ENCODE measurements around the gene TARS1. TPM values are rescaled to one million over a fixed set of nuclear protein-coding genes. Genes with fewer than 3 reads are reported as not detected.
A peak's percentile ranks its signal among the peaks of the same experiment; 100 is the strongest.

TARS1 gene
- total RNA-seq, 1 donor from 2014 or later = 163 TPM

DNA sequence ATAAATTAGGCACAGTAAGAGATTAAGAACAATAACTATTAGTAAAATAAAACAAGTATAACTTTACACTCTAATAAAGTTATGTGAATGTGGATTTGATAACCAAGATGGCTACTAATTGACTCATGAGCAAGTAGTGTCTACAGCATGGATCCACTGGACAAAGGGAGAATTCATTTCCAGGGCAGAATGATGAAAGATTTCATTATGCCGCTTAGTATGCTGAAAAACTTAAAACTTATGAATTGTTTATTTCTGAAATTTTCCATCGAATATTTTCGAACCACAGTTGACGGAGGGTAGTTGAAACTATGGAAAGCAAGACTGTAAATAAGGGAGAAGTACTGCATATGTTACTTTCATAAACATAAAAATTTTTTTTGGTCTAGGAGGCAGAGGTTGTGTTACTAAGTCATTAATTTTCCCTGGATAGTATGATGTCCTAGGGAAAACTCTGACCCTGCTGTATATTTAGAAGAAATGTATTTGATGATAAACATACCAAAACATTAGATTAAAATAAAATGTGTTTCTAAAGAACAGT is 24.9 kb upstream of the TARS1 start:
- TF ChIP-seq, protein P1, sequence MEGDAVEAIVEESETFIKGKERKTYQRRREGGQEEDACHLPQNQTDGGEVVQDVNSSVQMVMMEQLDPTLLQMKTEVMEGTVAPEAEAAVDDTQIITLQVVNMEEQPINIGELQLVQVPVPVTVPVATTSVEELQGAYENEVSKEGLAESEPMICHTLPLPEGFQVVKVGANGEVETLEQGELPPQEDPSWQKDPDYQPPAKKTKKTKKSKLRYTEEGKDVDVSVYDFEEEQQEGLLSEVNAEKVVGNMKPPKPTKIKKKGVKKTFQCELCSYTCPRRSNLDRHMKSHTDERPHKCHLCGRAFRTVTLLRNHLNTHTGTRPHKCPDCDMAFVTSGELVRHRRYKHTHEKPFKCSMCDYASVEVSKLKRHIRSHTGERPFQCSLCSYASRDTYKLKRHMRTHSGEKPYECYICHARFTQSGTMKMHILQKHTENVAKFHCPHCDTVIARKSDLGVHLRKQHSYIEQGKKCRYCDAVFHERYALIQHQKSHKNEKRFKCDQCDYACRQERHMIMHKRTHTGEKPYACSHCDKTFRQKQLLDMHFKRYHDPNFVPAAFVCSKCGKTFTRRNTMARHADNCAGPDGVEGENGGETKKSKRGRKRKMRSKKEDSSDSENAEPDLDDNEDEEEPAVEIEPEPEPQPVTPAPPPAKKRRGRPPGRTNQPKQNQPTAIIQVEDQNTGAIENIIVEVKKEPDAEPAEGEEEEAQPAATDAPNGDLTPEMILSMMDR (IDR thresholded peaks at IDR 0.05; ENCODE audit: unreplicated experiment) = no peak
- Mint-ChIP-seq H3K27me3 (ENCODE audit: unreplicated experiment) (no peaks in the 10 kb centered on the region), H3K4me3 (ENCODE audit: unreplicated experiment) (no peak overlapping the region), H3K9me3 (ENCODE audit: unreplicated experiment) (no peaks in the 10 kb centered on the region), H3K4me1 (ENCODE audit: unreplicated experiment) (peaks cover 3% of the 10 kb centered on the region), H3K27ac (ENCODE audit: unreplicated experiment) (no peak overlapping the region), H3K36me3 (ENCODE audit: low read depth, unreplicated experiment) (no peaks in the 10 kb centered on the region)
- no peak for DNase-seq (ENCODE audit: low spot score)

DNA sequence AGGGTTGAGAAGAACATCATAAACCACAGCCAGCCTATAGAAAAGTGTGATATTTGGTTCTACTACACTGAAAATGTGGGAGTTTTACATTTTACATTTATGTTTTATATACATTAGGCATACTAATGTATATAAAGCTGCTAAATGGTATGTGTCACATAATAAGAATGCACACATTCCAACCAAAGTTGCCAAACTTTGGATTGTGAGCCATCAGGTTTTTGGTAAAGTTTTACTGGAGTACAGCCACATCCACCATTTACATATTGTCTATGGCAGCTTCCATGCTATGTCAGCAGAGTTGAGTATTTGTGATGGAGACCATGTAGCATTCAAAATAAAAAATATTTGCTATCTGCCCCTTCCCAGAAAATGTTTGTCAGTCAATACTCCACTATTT is 23.1 kb upstream of the TARS1 start:
- no peak for DNase-seq (ENCODE audit: low spot score)
- Mint-ChIP-seq H3K27ac (ENCODE audit: unreplicated experiment) (no peak overlapping the region), H3K4me3 (ENCODE audit: unreplicated experiment) (no peak overlapping the region), H3K36me3 (ENCODE audit: low read depth, unreplicated experiment) (no peaks in the 10 kb centered on the region), H3K27me3 (ENCODE audit: unreplicated experiment) (no peaks in the 10 kb centered on the region), H3K9me3 (ENCODE audit: unreplicated experiment) (no peaks in the 10 kb centered on the region), H3K4me1 (ENCODE audit: unreplicated experiment) (peaks cover 6% of the 10 kb centered on the region)
- TF ChIP-seq, protein P1 (IDR thresholded peaks at IDR 0.05; ENCODE audit: unreplicated experiment) = no peak

DNA sequence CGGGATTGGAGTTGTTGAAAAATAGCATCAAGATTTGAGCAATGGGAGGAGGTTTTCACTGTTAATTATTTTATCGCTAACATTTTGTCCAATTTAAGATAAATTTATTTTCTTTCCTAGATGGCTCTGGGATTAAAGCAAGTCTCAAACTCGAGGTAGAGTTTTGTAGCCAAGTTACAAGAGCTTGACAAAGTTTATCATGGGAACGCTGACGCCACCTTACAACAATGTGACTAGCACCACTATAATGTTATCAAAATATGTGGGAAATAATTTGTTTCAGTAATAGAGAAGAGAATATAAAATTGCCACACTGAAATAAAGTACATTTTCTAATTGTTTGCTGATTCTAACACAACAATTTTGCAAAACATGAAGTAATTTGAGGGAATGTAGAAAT is 19.8 kb upstream of the TARS1 start:
- Mint-ChIP-seq H3K9me3 (ENCODE audit: unreplicated experiment) (no peaks in the 10 kb centered on the region), H3K36me3 (ENCODE audit: low read depth, unreplicated experiment) (no peaks in the 10 kb centered on the region), H3K4me3 (ENCODE audit: unreplicated experiment) (no peak overlapping the region), H3K27ac (ENCODE audit: unreplicated experiment) (no peak overlapping the region), H3K27me3 (ENCODE audit: unreplicated experiment) (no peaks in the 10 kb centered on the region), H3K4me1 (ENCODE audit: unreplicated experiment) (peaks cover 3% of the 10 kb centered on the region)
- DNase-seq (ENCODE audit: low spot score) = no peak
- TF ChIP-seq, protein P1 (IDR thresholded peaks at IDR 0.05; ENCODE audit: unreplicated experiment) = no peak

DNA sequence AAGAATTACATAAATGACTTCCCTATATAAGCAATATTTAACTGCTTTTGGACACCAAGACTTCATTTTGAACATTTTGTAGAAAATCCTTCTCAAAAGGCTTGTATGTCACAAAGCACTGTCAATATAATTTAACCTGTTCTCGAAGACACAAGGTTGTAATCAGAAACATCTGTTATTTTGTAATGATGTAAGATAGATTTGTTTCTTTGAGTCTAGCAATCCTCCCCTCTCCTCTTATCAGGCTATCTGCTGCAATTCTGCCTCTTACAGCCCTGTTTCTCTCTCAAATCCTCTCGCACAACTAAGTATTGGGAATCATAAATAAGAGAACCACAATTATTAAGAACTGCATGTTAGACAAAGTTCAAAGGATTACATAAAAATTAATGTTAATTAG is 18.6 kb upstream of the TARS1 start:
- no peaks in the 10 kb centered on the region for H3K36me3 Mint-ChIP-seq (ENCODE audit: low read depth, unreplicated experiment)
- H3K4me3 Mint-ChIP-seq (ENCODE audit: unreplicated experiment) = no peak overlapping the region
- no peak overlapping the region for H3K27ac Mint-ChIP-seq (ENCODE audit: unreplicated experiment)
- no peak for DNase-seq (ENCODE audit: low spot score)
- peaks cover 3% of the 10 kb centered on the region for H3K4me1 Mint-ChIP-seq (ENCODE audit: unreplicated experiment)
- no peaks in the 10 kb centered on the region for H3K27me3 Mint-ChIP-seq (ENCODE audit: unreplicated experiment)
- TF ChIP-seq, protein P1 (IDR thresholded peaks at IDR 0.05; ENCODE audit: unreplicated experiment) = no peak
- no peaks in the 10 kb centered on the region for H3K9me3 Mint-ChIP-seq (ENCODE audit: unreplicated experiment)

DNA sequence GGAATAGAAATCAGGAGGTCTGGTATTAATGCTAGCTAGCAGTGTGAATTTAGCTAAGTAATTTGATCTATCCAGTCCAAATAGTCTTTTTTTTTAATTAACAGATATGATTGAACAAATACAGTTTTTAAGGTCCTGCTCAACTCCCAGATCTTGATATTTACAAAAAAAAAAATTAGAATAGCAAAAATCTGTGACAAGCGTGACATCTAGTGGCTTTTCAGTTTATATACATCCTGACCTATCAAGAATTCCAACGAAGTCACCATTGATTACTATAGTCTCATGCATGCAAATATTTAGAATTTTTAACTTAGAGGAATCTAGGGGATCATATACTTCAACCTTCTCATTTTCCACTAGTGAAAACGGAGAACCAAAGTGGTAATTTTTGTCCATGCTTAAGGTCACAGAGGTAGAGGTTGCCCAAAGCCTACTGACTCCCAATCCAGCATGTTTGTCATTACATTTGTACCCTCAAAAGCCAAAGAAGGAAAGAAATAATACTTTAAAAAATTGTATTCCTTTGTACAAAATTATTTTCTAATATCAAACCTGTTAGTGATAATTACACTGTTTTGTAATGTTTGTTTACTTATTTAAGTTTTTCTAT is 17.6 kb upstream of the TARS1 start:
- Mint-ChIP-seq H3K36me3 (ENCODE audit: low read depth, unreplicated experiment) (no peaks in the 10 kb centered on the region), H3K9me3 (ENCODE audit: unreplicated experiment) (no peaks in the 10 kb centered on the region), H3K4me3 (ENCODE audit: unreplicated experiment) (no peak overlapping the region), H3K4me1 (ENCODE audit: unreplicated experiment) (peaks cover 3% of the 10 kb centered on the region), H3K27me3 (ENCODE audit: unreplicated experiment) (no peaks in the 10 kb centered on the region), H3K27ac (ENCODE audit: unreplicated experiment) (no peak overlapping the region)
- DNase-seq (ENCODE audit: low spot score) = no peak
- TF ChIP-seq, protein P1 (IDR thresholded peaks at IDR 0.05; ENCODE audit: unreplicated experiment) = peak; percentile 48
